Choroid plexus epithelial cell (primary cell): Measurements from ENCODE around the gene ARHGEF39.

Experiments used
- DNase-seq: peaks from one replicate; pipeline ENCODE4 v3.0.0-alpha.2; 2010; ENCODE audit warnings: low read depth
- H3K4me3 ChIP-seq: 2 replicates; pipeline ENCODE4 v1.5.1; 2011; ENCODE audit warnings: low read depth, mild to moderate bottlenecking, control low read depth, low read length, moderate library complexity
- TF ChIP-seq, protein P1 (sequence below): conservative IDR thresholded peaks from 2 replicates; pipeline ENCODE4 v1.5.1; 2011; ENCODE audit warnings: low read depth, mild to moderate bottlenecking, control low read depth, inconsistent platforms, low read length, moderate library complexity

The ARHGEF39 gene

DNA sequence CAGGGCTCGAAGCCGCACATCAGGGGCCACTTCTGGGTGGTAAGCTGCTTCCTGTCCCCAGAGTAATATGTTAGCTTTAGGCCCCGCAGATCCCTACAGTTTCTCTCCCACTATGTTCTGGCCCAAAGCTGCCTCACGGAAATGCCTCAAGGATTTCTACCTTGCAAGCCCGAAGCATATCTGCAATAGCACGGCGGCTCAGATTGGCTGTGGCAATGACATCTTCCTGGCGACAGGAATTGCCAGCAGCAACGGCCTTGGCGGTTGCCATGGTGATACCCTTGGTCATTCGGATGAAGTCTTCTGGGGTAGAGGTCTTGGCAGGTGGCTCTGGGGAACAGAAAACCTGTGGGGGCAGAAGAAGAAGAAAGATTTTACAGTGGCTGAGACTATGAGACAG lies 35.0 kb upstream of the ARHGEF39 start:
- TF ChIP-seq, protein P1, sequence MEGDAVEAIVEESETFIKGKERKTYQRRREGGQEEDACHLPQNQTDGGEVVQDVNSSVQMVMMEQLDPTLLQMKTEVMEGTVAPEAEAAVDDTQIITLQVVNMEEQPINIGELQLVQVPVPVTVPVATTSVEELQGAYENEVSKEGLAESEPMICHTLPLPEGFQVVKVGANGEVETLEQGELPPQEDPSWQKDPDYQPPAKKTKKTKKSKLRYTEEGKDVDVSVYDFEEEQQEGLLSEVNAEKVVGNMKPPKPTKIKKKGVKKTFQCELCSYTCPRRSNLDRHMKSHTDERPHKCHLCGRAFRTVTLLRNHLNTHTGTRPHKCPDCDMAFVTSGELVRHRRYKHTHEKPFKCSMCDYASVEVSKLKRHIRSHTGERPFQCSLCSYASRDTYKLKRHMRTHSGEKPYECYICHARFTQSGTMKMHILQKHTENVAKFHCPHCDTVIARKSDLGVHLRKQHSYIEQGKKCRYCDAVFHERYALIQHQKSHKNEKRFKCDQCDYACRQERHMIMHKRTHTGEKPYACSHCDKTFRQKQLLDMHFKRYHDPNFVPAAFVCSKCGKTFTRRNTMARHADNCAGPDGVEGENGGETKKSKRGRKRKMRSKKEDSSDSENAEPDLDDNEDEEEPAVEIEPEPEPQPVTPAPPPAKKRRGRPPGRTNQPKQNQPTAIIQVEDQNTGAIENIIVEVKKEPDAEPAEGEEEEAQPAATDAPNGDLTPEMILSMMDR, result no peak
- no peak overlapping the region for H3K4me3 ChIP-seq
- DNase-seq, result no peak

DNA sequence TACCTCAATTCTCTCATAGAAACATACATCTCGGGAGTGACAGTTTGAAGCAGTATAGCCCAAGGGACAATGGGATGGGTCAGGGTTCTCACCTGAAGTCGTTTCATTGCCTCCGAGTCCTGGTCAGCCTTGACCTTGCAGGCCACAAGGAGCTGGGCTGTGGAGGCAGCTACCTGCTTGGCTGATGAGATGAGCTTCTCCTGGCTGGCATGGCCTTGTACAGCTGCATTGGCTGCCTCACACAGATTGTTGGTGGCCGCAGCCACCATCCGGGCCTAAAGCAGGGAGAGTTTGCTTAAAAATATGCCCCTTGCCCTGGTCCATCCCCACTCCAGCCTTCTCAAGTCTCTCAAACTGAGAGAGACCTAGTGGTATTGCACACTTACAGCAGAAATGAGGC lies 33.2 kb upstream of the ARHGEF39 start:
- TF ChIP-seq, protein P1, result no peak
- DNase-seq, result no peak
- no peak overlapping the region for H3K4me3 ChIP-seq

DNA sequence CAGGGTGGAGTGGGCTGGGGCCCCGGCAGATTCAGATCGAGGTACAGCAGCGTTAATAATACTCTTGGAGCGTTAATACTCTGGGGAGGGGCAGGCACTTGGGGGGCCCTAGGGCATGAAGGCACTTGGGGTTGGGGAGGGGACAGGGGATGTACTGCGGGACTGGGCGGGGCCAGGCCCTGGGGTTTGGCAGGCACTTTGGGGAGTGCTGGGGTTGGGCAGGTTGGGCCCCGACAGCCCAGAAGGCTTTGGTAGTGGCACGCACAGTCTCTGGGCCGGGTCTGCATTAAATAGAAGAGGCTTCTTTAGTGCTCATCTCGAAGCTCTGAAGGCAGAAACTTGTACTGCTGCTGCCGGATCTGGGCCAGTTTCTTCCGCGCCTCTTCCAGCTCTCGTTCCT lies 32.5 kb upstream of the ARHGEF39 start:
- DNase-seq, result no peak
- no peak overlapping the region for H3K4me3 ChIP-seq
- TF ChIP-seq, protein P1, result no peak

DNA sequence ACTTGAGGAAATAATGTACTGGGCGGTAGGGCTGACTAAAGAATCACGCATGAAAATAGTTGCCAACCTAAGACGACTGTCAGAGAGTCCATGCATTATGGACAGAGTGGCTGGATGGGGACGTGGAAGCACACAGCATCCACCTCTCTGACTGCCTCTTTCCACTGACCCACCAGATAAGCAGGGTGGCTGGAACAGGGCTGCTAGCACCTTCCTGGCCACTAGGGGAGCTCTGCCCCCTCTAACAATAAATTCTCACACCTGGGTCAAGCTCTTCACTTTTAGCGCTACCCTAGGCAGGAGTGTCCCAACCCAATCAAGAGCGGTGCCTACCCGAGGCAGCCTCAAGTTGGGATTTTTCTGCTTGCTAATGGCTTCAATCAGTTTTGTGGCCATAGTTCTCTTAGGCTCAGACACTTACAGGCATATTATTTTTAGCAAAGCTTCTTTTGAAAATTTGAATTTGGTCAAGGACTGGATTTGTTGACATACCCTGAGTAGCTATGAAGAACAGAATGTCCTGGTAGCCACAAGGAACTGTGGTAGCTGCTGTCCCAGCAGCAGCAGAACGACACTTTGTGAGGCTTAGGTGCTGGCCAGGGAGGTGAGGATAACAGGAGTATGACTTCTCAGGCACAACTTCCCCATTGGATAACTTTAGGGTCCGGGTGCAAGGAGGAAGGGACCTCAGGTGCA lies 31.7 kb upstream of the ARHGEF39 start:
- TF ChIP-seq, protein P1, result peak; percentile 93
- no peak overlapping the region for H3K4me3 ChIP-seq
- peak; percentile 72 for DNase-seq

DNA sequence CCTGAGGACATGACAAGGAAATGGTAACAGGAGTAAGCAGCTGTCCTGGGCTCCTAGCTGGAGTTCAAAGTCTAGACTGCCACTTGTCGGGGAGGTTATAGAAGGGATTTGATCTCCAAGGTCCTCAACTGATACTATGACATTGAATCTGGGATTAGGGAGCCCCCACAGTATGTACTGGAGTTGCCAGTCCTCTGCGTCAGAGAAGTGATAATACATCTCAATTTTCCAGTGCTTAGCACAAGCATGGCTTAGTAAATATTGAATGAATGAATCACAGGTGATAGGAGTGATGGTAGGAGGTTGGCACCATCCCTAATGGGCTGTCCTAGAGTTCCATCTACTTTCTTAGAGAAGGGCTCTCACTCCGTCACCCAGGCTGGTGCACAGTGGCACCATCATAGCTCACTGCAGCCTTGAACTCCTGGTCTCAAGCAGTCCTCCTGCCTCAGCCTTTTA lies 31.0 kb upstream of the ARHGEF39 start:
- H3K4me3 ChIP-seq, result no peak overlapping the region
- DNase-seq, result no peak
- TF ChIP-seq, protein P1, result no peak

DNA sequence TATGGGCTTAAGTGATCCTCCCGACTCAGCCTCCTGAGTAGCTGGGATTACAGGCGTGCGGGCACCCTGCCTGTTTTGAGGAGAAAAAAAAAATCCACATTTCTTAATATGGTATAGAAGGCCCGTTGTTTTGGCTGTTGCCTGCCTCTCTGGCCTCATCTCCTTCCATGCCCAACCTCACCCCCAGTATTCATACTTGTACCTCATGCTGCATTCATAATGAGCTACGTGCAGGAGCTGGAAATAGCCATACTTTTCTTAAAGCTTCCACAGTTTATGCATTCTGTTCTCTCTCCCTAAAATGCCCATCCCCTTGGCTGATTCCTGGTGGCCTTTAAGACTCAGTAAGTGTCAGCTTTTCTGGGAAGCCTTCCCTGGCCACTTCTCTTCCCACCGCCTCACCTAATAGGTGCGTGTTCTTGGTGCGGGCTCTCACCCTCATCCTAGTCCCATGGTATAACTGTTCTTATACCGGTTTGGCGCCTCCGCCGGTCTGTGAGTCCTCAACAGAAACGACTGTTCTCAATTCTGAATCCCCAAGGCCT lies 26.8 kb upstream of the ARHGEF39 start:
- no peak for DNase-seq
- no peak overlapping the region for H3K4me3 ChIP-seq
- TF ChIP-seq, protein P1, result peak; percentile 17

DNA sequence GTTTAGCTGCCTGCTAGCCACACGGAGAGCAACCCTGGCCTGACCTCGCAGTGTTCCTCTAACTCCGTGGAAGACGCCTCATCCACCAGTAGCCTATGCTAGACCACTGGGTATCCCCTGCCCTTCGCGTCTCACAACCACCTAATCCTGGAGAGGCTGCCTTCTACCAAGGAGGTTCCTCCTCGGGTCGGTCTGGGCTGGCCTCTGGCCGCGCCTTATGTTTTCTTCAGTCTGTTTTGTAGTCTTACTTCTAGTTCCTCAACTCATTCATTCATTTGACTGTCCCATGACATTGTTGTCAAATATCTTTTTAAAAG lies 26.3 kb upstream of the ARHGEF39 start:
- peak overlapping the region; percentile 78 for H3K4me3 ChIP-seq
- TF ChIP-seq, protein P1, result no peak
- DNase-seq, result no peak
